GM21390 (cell line): Measurements from ENCODE around the gene PPARA.
A peak's percentile ranks its signal among the peaks of the same experiment; 100 is the strongest.

Source experiments
- ATAC-seq: cut with Tn5 transposase; IDR thresholded peaks from one replicate; pipeline ENCODE4 v1.9.1; 2021; ENCODE audit not compliant: unreplicated experiment

PPARA gene

GRCh38 chr22:46150034-46150654, at the start of gene PPARA:
PPARA (plus strand) TSS chr22:46150526; CDS start chr22:46198384, 47,858 bp downstream.
- peak; percentile 72 for ATAC-seq

DNA sequence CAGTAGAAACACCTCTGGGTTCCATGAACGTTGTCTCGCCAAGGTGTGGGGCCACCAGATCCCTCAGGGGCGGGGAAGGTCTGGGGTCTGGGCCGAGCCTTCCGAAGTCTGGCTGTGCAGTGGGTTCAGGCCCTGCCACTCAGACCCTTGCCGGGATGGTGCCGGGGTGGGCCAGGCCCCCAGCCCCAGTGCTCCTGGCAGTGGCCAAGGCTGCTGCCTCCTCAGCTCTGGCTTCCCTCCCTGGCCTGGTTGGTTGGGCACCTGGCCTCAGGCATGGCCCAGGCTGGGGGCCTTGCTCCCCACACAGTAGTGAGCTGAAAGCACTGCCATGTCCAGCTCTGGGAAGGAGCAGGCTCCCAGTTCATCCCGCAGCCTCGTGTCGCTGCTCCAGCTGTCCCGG, 48.2 kb upstream of the PPARA start:
- no peak for ATAC-seq

DNA sequence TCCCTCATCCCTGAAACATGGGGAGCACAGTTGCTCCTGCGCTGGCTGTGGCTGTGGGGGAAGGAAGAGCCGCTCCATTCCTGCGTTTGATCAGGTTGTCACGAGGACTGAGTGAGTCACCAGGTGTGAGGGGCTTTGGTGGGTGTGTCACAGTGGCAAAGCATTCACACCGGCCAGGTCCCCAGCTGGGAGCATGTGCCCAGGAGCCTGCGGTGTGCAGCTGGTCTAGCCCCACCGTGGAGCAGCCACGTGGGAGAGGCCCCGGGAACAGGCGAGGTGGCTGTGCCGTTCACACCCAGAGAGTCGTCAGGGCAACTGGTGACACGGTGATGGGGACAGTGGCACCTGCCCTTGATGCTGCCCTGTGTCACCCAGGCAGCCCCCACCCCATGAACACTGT, 47.6 kb upstream of the PPARA start:
- ATAC-seq: no peak

- ATAC-seq: no peak
Measured at GRCh38 chr22:46103181-46103580, 47.1 kb upstream of the PPARA start.

DNA sequence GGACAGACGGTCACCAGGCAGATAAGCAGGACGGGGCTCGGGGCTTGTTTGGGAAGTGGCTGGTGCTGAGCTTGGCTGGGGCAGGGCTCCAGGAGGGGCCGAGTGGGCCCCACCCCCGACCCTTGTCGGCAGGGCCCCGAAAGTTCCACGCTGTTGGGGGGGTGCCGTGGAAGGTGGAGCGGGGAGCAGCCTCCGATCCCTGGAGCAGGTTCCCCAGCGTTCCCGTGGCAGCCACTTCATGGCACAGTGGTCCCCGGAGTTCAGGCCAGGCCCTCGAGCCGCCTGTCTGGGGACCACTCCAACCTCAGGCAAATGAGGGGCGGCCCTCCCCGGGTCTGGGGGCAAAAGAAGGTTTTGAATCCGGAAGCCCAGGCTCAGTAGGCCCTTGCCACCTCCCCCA, 46.7 kb upstream of the PPARA start:
- ATAC-seq: no peak

DNA sequence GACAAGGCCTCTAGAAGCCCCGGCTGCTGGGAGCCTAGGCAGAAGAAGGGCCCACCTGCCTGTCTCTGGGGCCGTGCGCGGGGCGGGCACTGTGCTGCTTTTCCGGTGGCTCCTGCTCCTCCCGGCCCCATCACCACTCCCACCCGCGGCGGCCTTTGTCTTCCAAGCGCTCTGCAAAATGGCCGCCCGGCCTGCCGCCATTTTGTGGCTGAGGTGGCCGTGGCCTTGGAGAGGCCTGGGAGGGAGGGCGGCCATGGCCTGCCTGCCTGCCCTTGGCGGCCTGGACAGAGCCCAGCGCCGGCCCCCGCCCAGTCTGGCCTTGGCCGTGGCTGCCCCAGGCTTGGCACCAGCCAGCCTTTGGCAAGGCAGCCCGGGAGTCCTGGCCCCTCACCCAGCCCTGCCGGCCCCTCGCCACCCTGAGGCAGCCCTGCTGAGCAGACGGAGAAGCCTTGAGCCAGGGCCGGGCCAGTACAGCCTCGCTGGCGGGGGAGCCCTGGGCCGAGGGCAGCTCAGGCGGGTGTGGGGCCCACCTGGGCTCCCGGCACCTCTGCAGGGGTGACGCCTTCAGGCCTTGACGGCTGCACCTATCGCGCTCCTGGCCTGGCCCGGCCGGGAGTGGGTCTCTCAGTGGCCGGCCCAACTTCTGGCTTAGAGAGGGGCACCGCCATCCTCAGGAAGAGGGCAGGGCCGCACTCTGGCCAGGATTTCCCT, 46.0 kb upstream of the PPARA start:
- no peak for ATAC-seq

- ATAC-seq: no peak
Measured at GRCh38 chr22:46104881-46105493, 45.3 kb upstream of the PPARA start.

DNA sequence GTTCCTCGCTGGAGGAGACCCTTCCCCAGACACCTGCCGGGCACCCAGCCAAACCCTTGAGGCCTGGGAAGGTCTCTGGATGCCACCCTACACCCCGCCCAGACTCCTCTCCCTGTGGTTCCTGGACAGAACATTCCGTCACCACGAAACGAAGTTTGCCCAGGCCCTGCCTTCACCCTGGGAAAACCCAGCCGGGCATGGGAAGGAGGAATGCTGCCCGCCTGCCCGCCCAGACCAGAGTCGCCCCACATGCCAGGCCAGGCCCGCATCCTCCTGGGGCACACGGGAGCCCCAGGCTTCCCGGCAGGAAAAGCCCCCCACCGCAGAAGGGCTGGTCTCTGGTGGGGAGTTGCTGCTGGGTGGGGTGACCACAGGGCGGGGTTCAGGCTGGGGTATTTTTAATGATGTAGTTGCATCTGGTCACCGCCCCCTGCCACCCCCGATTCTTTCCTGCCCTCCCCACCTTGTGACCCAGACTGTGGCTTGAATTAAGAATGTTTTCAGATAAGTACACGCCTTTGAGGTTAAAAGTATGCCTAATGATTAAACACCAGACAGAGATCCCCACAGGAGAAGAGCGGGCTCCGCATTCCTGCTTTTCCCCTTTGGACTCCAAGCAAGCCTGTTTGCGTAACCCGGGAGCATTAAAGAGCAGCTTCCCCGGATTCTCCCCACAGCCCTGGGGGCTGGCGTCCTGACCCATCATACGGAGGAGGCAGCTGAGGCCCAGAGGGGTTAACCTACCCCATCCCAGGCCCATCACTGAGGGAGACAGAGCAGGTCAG, 44.6 kb upstream of the PPARA start:
- no peak for ATAC-seq

DNA sequence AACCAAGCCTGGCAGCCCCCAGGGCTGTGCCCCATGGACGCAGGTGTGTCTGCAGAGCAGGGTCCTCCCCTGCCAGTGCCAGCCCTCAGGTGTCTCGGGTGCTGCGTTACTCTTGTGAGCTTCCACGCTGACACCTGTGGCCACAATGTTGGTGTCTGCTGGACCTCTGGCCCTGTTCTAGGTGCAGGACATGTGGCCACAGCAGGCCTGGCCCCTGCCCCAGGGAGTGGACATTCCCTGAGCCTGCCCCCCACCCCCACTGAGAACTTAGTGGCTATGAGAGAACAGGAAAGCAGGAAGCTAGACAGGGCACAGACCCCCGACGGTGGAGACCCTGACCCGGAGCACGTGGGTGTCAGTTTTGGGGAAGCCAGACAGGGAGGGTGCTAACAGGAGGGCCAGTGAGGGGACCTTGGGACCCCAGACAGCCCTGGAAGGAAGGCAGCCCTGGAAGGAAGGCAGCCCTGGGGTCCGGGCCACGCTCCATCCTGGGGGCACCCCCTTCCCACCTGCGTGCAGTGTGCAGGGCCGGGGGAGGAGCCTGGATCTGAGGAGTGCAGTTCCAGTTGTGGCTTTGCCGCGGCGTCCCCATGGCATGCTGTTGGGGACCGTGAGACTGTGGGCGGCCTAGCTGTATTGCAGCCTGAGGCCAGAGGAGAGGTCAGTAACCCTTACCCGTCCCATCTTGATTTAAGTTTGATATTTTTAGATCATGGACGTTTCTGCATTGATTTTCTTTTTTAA, 43.9 kb upstream of the PPARA start:
- no peak for ATAC-seq

DNA sequence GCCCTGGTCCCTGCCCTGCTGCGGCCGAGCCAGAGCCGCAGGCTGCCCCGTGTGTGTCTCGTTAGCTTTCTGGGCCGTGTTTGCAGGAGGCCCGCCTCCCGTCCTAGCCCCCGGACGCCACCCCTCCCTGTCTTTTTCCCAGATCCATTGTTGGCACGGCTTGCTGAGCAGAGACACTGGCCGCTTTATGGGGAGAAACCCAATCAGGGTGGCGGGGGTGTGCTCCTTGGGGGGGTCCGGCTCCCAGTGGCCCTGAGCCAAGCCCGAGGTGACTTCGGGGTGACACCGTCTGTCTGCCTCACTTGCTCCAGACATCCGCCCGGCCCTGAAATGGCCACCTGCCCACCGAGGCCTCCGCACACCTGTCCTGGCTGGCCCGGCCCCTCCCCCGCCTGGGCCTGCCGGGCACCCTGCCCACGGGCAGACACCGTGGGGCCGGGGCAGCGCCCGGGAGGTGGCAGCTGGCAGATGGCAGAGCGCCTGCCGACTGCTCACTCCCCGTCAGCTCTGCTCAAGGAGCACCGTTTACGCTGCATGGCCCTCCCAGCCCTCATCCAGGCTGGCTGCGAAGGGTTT, 43.1 kb upstream of the PPARA start:
- no peak for ATAC-seq

GRCh38 chr22:46107753-46108563, 42.4 kb upstream of the PPARA start:
- ATAC-seq: no peak

DNA sequence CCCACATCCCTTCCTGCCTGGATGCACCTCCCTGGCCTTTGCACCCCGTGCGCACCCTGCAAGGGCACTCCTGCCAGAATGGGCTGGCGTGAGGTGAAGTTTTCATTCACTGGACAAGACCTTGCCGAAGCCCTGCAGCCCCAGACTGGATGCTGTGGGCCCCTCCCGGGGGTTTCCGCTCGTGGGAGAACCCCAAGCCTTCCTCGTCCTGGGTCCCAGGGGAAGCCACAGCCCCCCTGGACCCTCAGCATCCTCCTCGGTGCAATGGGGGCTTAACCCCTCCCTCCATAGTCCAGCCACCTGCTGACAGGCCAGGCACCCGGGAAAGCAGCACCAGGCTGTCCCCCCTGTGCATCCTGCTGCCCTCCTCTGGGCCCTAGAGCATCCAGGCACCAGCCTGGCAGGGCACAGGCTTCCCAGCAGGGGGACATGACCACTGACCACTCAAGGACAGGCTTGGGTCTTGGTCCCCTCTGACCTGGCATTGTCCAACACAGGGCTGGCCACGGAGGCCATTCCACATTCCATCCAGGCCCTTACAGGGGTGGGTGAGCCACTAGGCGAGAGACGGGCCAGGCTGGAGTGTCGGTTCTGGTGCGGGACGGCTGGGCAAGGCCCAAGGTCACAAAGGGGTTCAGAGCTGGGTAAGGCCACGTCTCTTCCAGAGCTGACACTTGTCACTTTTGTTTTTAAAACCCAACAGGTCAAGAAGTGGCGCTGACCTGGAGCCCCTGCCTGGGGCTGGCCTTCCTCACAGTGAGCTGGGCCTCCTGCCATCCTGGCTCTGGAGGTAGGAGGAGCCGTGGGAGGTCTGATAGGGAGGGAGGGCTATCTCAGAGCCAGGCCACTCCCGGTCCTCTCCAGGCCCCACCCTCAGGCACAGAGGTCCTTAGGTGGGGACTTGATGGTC, 41.5 kb upstream of the PPARA start:
- no peak for ATAC-seq

DNA sequence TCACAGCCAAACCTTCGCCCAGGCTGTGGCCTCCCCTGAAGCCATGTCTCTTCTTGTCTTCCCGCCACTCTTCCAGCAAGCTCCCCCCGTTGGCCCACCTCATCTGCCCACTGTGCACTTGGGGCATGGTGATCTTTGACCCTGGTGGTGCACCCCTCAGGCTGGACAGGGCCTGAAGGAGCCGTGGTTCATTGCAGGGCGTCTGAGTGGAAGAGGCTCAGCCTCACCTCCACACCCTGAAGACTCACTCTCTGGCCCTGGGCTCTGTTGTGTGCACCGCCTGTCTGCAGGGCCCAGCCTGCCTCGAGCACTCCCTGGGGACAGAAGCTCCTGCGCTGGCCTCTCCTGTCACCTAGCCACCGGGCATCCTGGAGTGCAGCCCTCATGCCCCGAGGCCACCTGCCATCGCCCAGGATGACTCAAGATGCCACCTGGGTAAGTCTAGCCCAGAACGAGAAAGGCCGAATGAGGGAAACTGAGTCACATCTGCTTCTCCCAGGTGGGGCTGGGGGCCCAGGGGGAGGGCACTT, 40.8 kb upstream of the PPARA start:
- no peak for ATAC-seq

GRCh38 chr22:46110215-46110614, 40.1 kb upstream of the PPARA start:
- ATAC-seq: no peak

GRCh38 chr22:46111645-46112306, 38.5 kb upstream of the PPARA start:
- no peak for ATAC-seq

- no peak for ATAC-seq
Measured at GRCh38 chr22:46112405-46112804, 37.9 kb upstream of the PPARA start.

- no peak for ATAC-seq
Measured at GRCh38 chr22:46113110-46113909, 37.0 kb upstream of the PPARA start.
